Stomach (tissue), 9 donors: ENCODE results near the gene LYZL2. TPM values are rescaled to one million over a fixed set of nuclear protein-coding genes. Genes with fewer than 3 reads are reported as not detected.

Source experiments
- DNase-seq, 2 donors: peaks; one replicate each; pipeline versions ENCODE4 v3.0.0 to v3.0.0-alpha.2; 2013 to 2019
- H3K27ac ChIP-seq, 5 donors: fragments of 200-600 bp in 4 of 5; sonication (generic) in 4 of 5; one replicate each; pipeline ENCODE4 v1.5.1; 2013 to 2019; ENCODE audit warnings: mild to moderate bottlenecking in 1 of 5, moderate library complexity in 1 of 5
- H3K27me3 ChIP-seq, 3 donors: fragments of 200-600 bp; sonication (generic); one replicate each; pipeline ENCODE4 v1.5.1; 2017 to 2019; ENCODE audit warnings: mixed run types in 1 of 3
- H3K36me3 ChIP-seq, 4 donors: fragments of 200-600 bp; sonication (generic); 1 replicate in 3 of 4; 2 replicates in 1 of 4; pipeline ENCODE4 v1.5.1; 2016 to 2019
- H3K4me1 ChIP-seq, 4 donors: fragments of 200-600 bp; sonication (generic); one replicate each; pipeline ENCODE4 v1.5.1; 2016 to 2019
- H3K4me3 ChIP-seq, 4 donors: fragments of 200-600 bp; sonication (generic) in 3 of 4; one replicate each; pipeline ENCODE4 v1.5.1; 2016 to 2019; ENCODE audit warnings: mild to moderate bottlenecking in 1 of 4
- H3K9me3 ChIP-seq, 4 donors: fragments of 200-600 bp; sonication (generic); one replicate each; pipeline ENCODE4 v1.5.1; 2016 to 2019
- EP300 ChIP-seq: sonication (generic); formaldehyde crosslinking; IDR thresholded peaks from one replicate; pipeline ENCODE4 v1.6.1; 2017; ENCODE audit warnings: antibody characterized with exemption
- POLR2A ChIP-seq, 4 donors: fragments of 450-650 bp; IDR thresholded peaks; one replicate each; pipeline ENCODE4 v1.6.1; 2016; ENCODE audit warnings: antibody characterized with exemption in 4 of 4, control low read depth in 2 of 4, mild to moderate bottlenecking in 1 of 4, moderate library complexity in 1 of 4
- POLR2AphosphoS5 ChIP-seq, 3 donors: sonication (generic); formaldehyde crosslinking; IDR thresholded peaks; one replicate each; pipeline ENCODE4 v1.6.1; 2016; ENCODE audit warnings: antibody characterized with exemption in 3 of 3
- WGBS, 5 donors: extraction: QIAGEN DNeasy Blood & Tissue Kit in 3 of 5; methylation state at CpG; one replicate each; pipeline versions ENCODE4 v1.1.5 to v1.1.7; 2013 to 2018; 5-methylcytosine and 5-hydroxymethylcytosine counted together
- intact Hi-C: fragments of 100-400 bp; cut with DNase I; formaldehyde crosslinking; loops from one replicate; pipeline ENCODE4 v1.15.1; 2023; ENCODE audit warnings: low total_unique reads
- polyA plus RNA-seq, 3 donors: library from polyadenylated mRNA; stranded (reverse); fragments of 200-250 nt; gene quantifications; one replicate each; pipeline ENCODE4 v1.2.3, GENCODE V29; 2013
- total RNA-seq, 5 donors: library from RNA; depleted of rRNA; stranded (reverse); fragments of >200 nt; gene quantifications; one replicate each; pipeline versions ENCODE4 v1.1.0 to v1.2.3, GENCODE V29; 2014 to 2016
- TF ChIP-seq, protein P1 (sequence below), 7 experiments: fragments of 450-650 bp in 4 of 7; fragments of 200-600 bp in 3 of 7; sonication (generic) in 3 of 7; IDR thresholded peaks; one replicate each; pipeline ENCODE4 v1.5.1; 2016 to 2019; ENCODE audit warnings: antibody characterized with exemption in 7 of 7, control low read depth in 2 of 7, mild to moderate bottlenecking in 1 of 7
- donor health status: healthy with polysubstance abuse.
- donor health status: Bipolar disorder and iron deficiency.
- donor health status: healthy.

The LYZL2 gene
- total and polyA plus RNA-seq, 8 donors: not detected

GRCh38 chr10:30565449-30565848 is 64.1 kb downstream of the LYZL2 start:
- Histone ChIP-seq H3K9me3 (no peaks in the 10 kb centered on the region), H3K27me3 (no peaks in the 10 kb centered on the region), H3K27ac (no peak overlapping the region), H3K36me3 (no peaks in the 10 kb centered on the region), H3K4me1 (no peaks in the 10 kb centered on the region), H3K4me3 (no peak overlapping the region)
- DNase-seq: no peak
- 35 to 56% (median 39%) methylated on average over 2 of the region's 2 CpGs for WGBS, 5 donors
- TF ChIP-seq EP300 (no peak), POLR2A (IDR thresholded peaks at IDR 0.05) (no peak), POLR2AphosphoS5 (IDR thresholded peaks at IDR 0.05) (no peak)
- TF ChIP-seq, protein P1, sequence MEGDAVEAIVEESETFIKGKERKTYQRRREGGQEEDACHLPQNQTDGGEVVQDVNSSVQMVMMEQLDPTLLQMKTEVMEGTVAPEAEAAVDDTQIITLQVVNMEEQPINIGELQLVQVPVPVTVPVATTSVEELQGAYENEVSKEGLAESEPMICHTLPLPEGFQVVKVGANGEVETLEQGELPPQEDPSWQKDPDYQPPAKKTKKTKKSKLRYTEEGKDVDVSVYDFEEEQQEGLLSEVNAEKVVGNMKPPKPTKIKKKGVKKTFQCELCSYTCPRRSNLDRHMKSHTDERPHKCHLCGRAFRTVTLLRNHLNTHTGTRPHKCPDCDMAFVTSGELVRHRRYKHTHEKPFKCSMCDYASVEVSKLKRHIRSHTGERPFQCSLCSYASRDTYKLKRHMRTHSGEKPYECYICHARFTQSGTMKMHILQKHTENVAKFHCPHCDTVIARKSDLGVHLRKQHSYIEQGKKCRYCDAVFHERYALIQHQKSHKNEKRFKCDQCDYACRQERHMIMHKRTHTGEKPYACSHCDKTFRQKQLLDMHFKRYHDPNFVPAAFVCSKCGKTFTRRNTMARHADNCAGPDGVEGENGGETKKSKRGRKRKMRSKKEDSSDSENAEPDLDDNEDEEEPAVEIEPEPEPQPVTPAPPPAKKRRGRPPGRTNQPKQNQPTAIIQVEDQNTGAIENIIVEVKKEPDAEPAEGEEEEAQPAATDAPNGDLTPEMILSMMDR (IDR thresholded peaks at IDR 0.05): no peak
- intact Hi-C loops: no loop called here

- Histone ChIP-seq H3K27ac (no peak overlapping the region), H3K27me3 (no peaks in the 10 kb centered on the region), H3K36me3 (no peaks in the 10 kb centered on the region), H3K4me1 (no peaks in the 10 kb centered on the region), H3K4me3 (no peak overlapping the region), H3K9me3 (no peaks in the 10 kb centered on the region)
- 62 to 76% (median 66%) methylated on average over 5 of the region's 5 CpGs for WGBS, 5 donors
- TF ChIP-seq POLR2A (IDR thresholded peaks at IDR 0.05) (no peak), EP300 (no peak), POLR2AphosphoS5 (IDR thresholded peaks at IDR 0.05) (no peak)
- TF ChIP-seq, protein P1 (IDR thresholded peaks at IDR 0.05): no peak
- DNase-seq: no peak
- intact Hi-C loops: no loop called here
Measured at GRCh38 chr10:30562787-30563186, 66.8 kb downstream of the LYZL2 start.

Other genes with a start within 250 kb of the LYZL2 start
- 10 to 100 TPM in 4 of 5 donors, 1 to 10 TPM in 1; 2.2 to 38.7 (median 15.6) TPM for gene MAP3K8, start 195.6 kb downstream of the LYZL2 start, total RNA-seq
- 10 to 100 TPM in 2 of 3 donors, 1 to 10 TPM in 1; 6.7 to 11.9 (median 11.9) TPM for gene MAP3K8, start 195.6 kb downstream of the LYZL2 start, polyA plus RNA-seq